GM10266 (cell line): Measurements from ENCODE around the gene PPP2R5A.

ENCODE experiments used
- DNase-seq: peaks from one replicate; pipeline ENCODE4 v3.0.0; 2012; ENCODE audit errors: extremely low spot score
- CTCF ChIP-seq: IDR thresholded peaks from 2 replicates; pipeline ENCODE4 v1.5.1; 2012; ENCODE audit warnings: mild to moderate bottlenecking, low read depth; ENCODE audit not compliant: control insufficient read depth, insufficient read depth; ENCODE audit errors: missing control alignments

Gene PPP2R5A

GRCh38 chr1:212269306-212269705 lies 15.9 kb upstream of the PPP2R5A start:
- no peak for TF ChIP-seq CTCF
- no peak for DNase-seq

GRCh38 chr1:212270564-212270963 lies 14.6 kb upstream of the PPP2R5A start:
- no peak for TF ChIP-seq CTCF
- no peak for DNase-seq

- no peak for DNase-seq
- TF ChIP-seq CTCF = no peak
Observed at GRCh38 chr1:212271234-212271633, 14.0 kb upstream of the PPP2R5A start.

GRCh38 chr1:212271823-212272485 lies 13.3 kb upstream of the PPP2R5A start:
- no peak for TF ChIP-seq CTCF

GRCh38 chr1:212281590-212281989 lies 3.6 kb upstream of the PPP2R5A start:
- DNase-seq = no peak
- TF ChIP-seq CTCF = no peak

More at GRCh38 chr1:212271823-212272485, 13.3 kb upstream of the PPP2R5A start:
- no peak for DNase-seq

GRCh38 chr1:212283741-212284140 lies 1.5 kb upstream of the PPP2R5A start:
- no peak for TF ChIP-seq CTCF
- DNase-seq = no peak

GRCh38 chr1:212284332-212284743 lies 872 bp upstream of the PPP2R5A start:
- no peak for TF ChIP-seq CTCF
- DNase-seq = no peak
